HepG2 (cell line): ENCODE measurements around the gene DDR2.

ENCODE experiments used
- CEBPG ChIP-seq: IDR thresholded peaks from 2 replicates; pipeline ENCODE4 v1.6.1; 2016
- CREB1 ChIP-seq, 2 experiments: fragments of 450-650 bp in 1 of 2; IDR thresholded peaks; 2 replicates each; pipeline ENCODE4 v1.6.1; 2016 to 2017; ENCODE audit warnings: control low read depth in 1 of 2, mild to moderate bottlenecking in 1 of 2, missing compliant biosample characterization in 1 of 2, missing genetic modification characterization in 1 of 2
- DNMT1 ChIP-seq: sonication (generic); formaldehyde crosslinking; IDR thresholded peaks from 2 replicates; pipeline ENCODE4 v1.5.1; 2020; ENCODE audit warnings: mild to moderate bottlenecking, missing genetic modification reagents
- GABPA ChIP-seq, 2 experiments: IDR thresholded peaks; 2 replicates each; pipeline ENCODE4 v1.6.1; 2011 to 2016; ENCODE audit warnings: low read depth in 2 of 2, low read length in 1 of 2, missing biosample characterization in 1 of 2, missing genetic modification characterization in 1 of 2
- GATAD2A ChIP-seq: IDR thresholded peaks from 2 replicates; pipeline ENCODE4 v1.6.1; 2016
- HHEX ChIP-seq: IDR thresholded peaks from 2 replicates; pipeline ENCODE4 v1.6.1; 2016; ENCODE audit warnings: control low read depth
- MXD1 ChIP-seq: sonication (generic); formaldehyde crosslinking; IDR thresholded peaks from 2 replicates; pipeline ENCODE4 v1.4.0; 2020; ENCODE audit warnings: mild to moderate bottlenecking, missing genetic modification reagents
- ZNF10 ChIP-seq: sonication (generic); formaldehyde crosslinking; IDR thresholded peaks from 2 replicates; pipeline ENCODE4 v1.4.0; 2020; ENCODE audit warnings: mild to moderate bottlenecking, low read depth, missing genetic modification reagents, borderline replicate concordance
- ZNF232 ChIP-seq: sonication (generic); formaldehyde crosslinking; IDR thresholded peaks from 2 replicates; pipeline ENCODE4 v1.4.0; 2020; ENCODE audit warnings: missing genetic modification reagents, borderline replicate concordance
- ZNF766 ChIP-seq: sonication (generic); formaldehyde crosslinking; IDR thresholded peaks from 2 replicates; pipeline ENCODE4 v1.5.0; 2020; ENCODE audit warnings: missing genetic modification reagents, borderline replicate concordance

- TF ChIP-seq CEBPG (CRISPR knock-in tag) (no peak), DNMT1 (CRISPR knock-in tag) (no peak), HHEX (CRISPR knock-in tag) (no peak), ZNF10 (CRISPR knock-in tag) (no peak), GATAD2A (CRISPR knock-in tag) (no peak), MXD1 (CRISPR knock-in tag) (no peak), CREB1 (IDR thresholded peaks at IDR 0.05) (no peak), CREB1 (CRISPR knock-in tag; IDR thresholded peaks at IDR 0.05) (no peak), ZNF232 (CRISPR knock-in tag) (no peak), ZNF766 (CRISPR knock-in tag) (no peak), GABPA (IDR thresholded peaks at IDR 0.05; ENCODE audit: low read depth, low read length) (no peak), GABPA (CRISPR knock-in tag; IDR thresholded peaks at IDR 0.05; ENCODE audit: low read depth) (no peak)
Measured at GRCh38 chr1:162674034-162674608, 41.9 kb downstream of the DDR2 start.
